PFSK-1 (cell line): ENCODE measurements around the gene CEP192.

Experiments used
- FOXP2 ChIP-seq: optimal IDR thresholded peaks from 2 replicates; pipeline ENCODE3; 2011; ENCODE audit warnings: borderline replicate concordance, control low read depth, inconsistent platforms; ENCODE audit not compliant: insufficient read depth; ENCODE audit errors: extremely low read length, extremely low read depth
- POLR2AphosphoS5 ChIP-seq: IDR thresholded peaks from 2 replicates; pipeline ENCODE4 v1.6.1; 2012; ENCODE audit warnings: low read depth, mild to moderate bottlenecking, control low read depth, low read length, moderate library complexity
- REST ChIP-seq, 2 experiments: IDR thresholded peaks; 2 replicates each; pipeline versions ENCODE4 v1.6.1 to v1.8.0; 2011 to 2012; ENCODE audit warnings: low read depth in 2 of 2, low read length in 2 of 2, control low read depth in 1 of 2, inconsistent platforms in 1 of 2, mild to moderate bottlenecking in 1 of 2, moderate library complexity in 1 of 2; ENCODE audit not compliant: insufficient read depth in 1 of 2
- SIN3A ChIP-seq: IDR thresholded peaks from 2 replicates; pipeline ENCODE4 v1.6.1; 2012; ENCODE audit warnings: mild to moderate bottlenecking, low read length, moderate library complexity, borderline replicate concordance; ENCODE audit not compliant: insufficient read depth
- TAF1 ChIP-seq: IDR thresholded peaks from 2 replicates; pipeline ENCODE4 v1.6.1; 2012; ENCODE audit warnings: low read length, control low read depth, borderline replicate concordance; ENCODE audit not compliant: insufficient read depth

Gene CEP192

GRCh38 chr18:13101659-13102197 is 110.6 kb downstream of the CEP192 start:
- TF ChIP-seq POLR2AphosphoS5, result no peak
- no peak for TF ChIP-seq TAF1
- no peak for TF ChIP-seq FOXP2
- TF ChIP-seq SIN3A, result no peak
- TF ChIP-seq REST (IDR thresholded peaks at IDR 0.05; ENCODE audit: insufficient read depth in 1 of 2, low read depth in 2 of 2, low read length in 2 of 2), result no peak

GRCh38 chr18:13103366-13103765 is 112.2 kb downstream of the CEP192 start:
- TF ChIP-seq FOXP2 (no peak), TAF1 (no peak), SIN3A (no peak), REST (IDR thresholded peaks at IDR 0.05; ENCODE audit: insufficient read depth in 1 of 2, low read depth in 2 of 2, low read length in 2 of 2) (no peak), POLR2AphosphoS5 (no peak)

- TF ChIP-seq FOXP2 (no peak), POLR2AphosphoS5 (no peak), REST (IDR thresholded peaks at IDR 0.05; ENCODE audit: insufficient read depth in 1 of 2, low read depth in 2 of 2, low read length in 2 of 2) (no peak), TAF1 (no peak), SIN3A (no peak)
Observed at GRCh38 chr18:13105059-13105458, 113.9 kb downstream of the CEP192 start.

- TF ChIP-seq REST (IDR thresholded peaks at IDR 0.05; ENCODE audit: insufficient read depth in 1 of 2, low read depth in 2 of 2, low read length in 2 of 2), result no peak
- no peak for TF ChIP-seq SIN3A
- TF ChIP-seq FOXP2, result no peak
- TF ChIP-seq POLR2AphosphoS5, result no peak
- TF ChIP-seq TAF1, result no peak
Observed at GRCh38 chr18:13107074-13107473, 115.9 kb downstream of the CEP192 start.

- TF ChIP-seq FOXP2 (no peak), SIN3A (no peak), REST (IDR thresholded peaks at IDR 0.05; ENCODE audit: insufficient read depth in 1 of 2, low read depth in 2 of 2, low read length in 2 of 2) (no peak), TAF1 (no peak), POLR2AphosphoS5 (no peak)
Observed at GRCh38 chr18:13108330-13108729, 117.2 kb downstream of the CEP192 start.
